ENCODE measurements around the gene GPATCH2L. TPM values are rescaled to one million over a fixed set of nuclear protein-coding genes. Genes with fewer than 3 reads are reported as not detected.
A peak's percentile ranks its signal among the peaks of the same experiment; 100 is the strongest.

Gene GPATCH2L
- 39.0 and 59.2 TPM in 2 replicates for total RNA-seq

DNA sequence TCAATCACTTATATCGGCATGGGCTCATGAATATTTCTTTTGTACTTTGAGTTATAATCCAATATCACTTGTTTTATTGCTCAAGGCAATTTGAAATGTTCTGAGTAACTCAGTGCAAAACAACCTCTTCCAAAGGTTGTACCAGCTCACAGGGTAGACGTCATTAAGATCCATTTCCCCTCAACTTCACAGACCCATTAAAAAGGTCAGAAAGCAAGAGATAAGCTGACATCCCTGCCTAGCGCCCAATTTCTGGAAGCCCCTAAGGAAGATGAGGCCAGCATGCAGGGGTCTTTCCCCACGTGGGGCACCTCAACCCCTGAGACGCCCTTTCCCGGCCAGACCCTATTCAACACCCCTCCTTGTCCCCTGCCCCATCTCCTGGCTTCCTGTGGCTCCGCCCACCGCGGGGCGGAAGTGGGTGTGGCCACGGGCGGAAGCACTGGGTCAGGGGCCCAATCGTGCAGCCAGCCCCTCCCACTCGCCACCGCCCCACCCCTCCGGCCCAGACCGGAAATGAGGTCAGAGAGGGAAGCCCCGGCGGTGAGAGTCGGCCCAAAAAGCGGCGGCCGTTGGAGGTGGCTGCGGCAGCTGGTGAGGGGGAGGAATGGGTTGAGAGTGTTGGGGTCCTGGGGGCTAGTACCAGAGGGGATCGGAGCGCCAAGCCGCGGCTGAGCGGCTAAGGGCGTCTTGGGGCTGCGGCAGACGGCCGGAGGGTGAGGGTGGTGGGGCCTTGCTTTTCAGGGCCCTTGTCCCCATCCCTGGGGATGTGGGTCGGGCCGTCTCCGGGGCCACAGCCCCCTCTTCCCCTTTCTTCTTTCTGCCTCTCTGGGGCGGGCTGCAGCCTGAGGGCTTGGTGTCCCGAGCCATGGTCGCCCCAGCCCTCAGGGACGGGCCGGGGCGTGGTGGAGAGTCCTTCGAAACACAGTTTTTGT is at the start of gene GPATCH2L:
Gene GPATCH2L, plus strand, starts transcription at position 525 of the 935 bp plus-strand sequence. CDS start 2,442 bp downstream, outside the sequence.
- H3K4me3 ChIP-seq (ENCODE audit: low read depth, low read length), result peak within 1 kb of the TSS; percentile 88
- TF ChIP-seq, protein P1, sequence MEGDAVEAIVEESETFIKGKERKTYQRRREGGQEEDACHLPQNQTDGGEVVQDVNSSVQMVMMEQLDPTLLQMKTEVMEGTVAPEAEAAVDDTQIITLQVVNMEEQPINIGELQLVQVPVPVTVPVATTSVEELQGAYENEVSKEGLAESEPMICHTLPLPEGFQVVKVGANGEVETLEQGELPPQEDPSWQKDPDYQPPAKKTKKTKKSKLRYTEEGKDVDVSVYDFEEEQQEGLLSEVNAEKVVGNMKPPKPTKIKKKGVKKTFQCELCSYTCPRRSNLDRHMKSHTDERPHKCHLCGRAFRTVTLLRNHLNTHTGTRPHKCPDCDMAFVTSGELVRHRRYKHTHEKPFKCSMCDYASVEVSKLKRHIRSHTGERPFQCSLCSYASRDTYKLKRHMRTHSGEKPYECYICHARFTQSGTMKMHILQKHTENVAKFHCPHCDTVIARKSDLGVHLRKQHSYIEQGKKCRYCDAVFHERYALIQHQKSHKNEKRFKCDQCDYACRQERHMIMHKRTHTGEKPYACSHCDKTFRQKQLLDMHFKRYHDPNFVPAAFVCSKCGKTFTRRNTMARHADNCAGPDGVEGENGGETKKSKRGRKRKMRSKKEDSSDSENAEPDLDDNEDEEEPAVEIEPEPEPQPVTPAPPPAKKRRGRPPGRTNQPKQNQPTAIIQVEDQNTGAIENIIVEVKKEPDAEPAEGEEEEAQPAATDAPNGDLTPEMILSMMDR (IDR thresholded peaks at IDR 0.05; ENCODE audit: insufficient read depth, low read depth, low read length), result no peak
- DNase-seq (ENCODE audit: low read depth), result peak; percentile 89

DNA sequence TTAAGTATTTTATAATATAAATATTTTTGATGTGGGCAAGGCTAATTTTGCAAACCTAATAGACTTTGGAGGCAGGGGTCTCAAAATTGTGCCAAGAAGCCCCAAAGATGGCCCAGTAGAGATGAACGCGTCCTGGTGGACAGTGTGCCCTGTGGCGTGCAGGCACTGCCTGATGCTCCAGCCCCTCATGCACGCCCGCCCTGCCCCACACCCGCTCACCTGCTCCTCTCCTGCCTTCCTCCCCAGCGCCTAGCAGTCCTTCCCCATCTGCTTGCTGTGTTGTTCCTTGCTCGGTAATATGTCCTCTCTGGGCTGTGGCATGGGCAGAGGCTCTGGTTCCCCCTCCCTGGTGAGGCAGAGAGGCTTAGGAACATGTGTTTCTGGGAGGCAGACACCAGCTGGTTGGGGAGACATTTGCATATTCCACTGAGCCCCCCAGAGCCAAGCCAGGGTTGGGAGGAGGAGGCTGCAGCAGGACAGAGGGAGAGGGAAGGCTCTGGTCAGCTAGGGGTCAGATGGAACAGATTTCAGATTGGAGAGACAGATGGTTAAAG is 46.8 kb upstream of the GPATCH2L start:
- H3K4me3 ChIP-seq (ENCODE audit: low read depth, low read length), result no peak overlapping the region
- DNase-seq (ENCODE audit: low read depth), result no peak
- TF ChIP-seq, protein P1 (IDR thresholded peaks at IDR 0.05; ENCODE audit: insufficient read depth, low read depth, low read length), result no peak

DNA sequence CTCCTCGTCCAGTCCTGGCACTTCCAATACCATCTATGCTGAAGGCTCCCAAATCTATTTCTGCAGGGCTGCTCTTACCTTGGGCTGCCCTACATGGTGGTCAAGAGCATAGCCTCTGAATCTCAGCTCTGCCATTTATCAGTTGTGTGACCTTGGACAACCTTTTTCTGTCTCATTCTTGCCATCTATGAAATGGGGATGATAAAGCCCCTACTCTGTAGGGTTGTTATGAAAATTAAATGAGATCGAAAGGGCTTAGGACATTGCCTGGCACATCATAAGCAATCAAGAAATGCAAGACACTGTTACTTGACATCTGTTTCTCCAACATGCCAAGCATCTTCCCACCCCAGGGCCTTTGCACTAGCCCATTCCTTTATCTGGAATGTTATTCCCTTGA is 45.5 kb upstream of the GPATCH2L start:
- TF ChIP-seq, protein P1 (IDR thresholded peaks at IDR 0.05; ENCODE audit: insufficient read depth, low read depth, low read length), result no peak
- H3K4me3 ChIP-seq (ENCODE audit: low read depth, low read length), result no peak overlapping the region
- DNase-seq (ENCODE audit: low read depth), result no peak

DNA sequence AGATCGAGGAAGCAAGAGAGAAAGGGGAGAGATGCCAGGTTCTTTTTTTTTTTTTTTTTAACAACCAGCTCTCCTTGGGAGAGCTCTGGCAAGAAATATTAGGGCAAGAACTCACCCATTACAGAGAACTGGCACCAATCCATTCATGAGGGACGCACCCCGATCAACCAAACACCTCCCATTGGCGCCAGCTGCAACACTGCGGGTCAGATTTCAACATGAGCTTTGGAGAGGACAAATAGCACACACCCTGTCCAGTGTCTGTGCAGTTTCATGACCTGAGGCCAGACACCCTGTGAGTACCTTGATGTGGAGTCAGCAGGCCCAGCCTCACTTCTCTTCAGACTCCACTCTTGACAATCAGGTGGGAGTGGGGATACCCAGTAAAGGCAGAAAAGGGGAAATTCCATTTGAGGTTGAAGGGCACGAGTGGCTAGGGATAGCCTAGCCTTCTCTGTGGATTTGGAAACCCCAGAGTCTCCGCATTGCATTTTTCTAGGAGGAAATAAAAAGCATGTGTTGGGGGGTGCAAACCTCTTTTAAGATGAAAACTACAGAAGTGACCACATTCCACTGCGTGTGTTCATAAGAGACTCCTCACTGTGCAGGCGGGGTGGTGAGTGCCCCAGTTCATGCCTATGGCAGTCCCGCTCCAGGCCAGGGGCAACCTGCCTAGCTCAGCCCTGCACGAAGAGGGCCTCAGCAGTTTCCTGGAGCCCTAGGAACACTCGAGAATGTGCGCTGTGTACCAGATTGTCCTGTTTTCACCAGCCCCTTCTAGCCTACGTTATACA is 42.4 kb upstream of the GPATCH2L start:
- no peak for DNase-seq (ENCODE audit: low read depth)
- H3K4me3 ChIP-seq (ENCODE audit: low read depth, low read length), result no peak overlapping the region
- TF ChIP-seq, protein P1 (IDR thresholded peaks at IDR 0.05; ENCODE audit: insufficient read depth, low read depth, low read length), result no peak

DNA sequence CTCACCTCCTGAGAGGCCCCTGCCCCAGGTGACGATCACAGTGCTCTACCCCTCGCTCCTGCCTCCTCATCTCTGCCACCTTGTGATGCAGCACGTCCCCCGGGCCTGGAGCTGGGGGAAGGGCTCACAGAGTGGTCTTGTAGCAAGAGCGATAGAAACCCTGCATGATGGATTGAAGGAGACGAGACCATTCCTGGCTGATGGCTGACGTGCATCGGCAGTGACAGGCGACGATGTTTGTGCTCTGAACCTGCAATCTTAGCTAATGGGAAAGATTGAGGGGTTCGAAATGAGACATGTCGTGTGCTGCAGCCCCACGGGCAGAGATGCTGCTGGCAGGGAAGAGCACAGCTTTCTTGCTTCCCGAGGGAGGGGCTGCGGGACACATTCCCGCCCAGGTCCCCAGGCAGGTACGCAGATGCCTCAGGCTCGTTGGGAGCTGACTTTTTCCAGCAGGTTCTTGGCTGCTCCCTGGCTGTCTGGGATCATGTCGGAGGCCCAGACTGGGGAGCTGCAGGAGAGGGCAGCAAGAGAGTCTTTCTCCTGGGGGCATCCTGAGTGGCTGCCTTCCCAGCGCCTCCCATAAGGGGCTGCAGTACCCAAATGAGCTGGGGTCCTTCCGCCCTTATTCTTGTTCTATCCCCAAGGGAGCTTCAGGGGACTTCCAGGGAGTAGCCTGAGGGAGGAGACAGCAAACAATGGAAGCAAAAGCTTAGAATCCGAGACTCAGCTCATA is 38.7 kb upstream of the GPATCH2L start:
- no peak overlapping the region for H3K4me3 ChIP-seq (ENCODE audit: low read depth, low read length)
- TF ChIP-seq, protein P1 (IDR thresholded peaks at IDR 0.05; ENCODE audit: insufficient read depth, low read depth, low read length), result no peak
- DNase-seq (ENCODE audit: low read depth), result no peak

DNA sequence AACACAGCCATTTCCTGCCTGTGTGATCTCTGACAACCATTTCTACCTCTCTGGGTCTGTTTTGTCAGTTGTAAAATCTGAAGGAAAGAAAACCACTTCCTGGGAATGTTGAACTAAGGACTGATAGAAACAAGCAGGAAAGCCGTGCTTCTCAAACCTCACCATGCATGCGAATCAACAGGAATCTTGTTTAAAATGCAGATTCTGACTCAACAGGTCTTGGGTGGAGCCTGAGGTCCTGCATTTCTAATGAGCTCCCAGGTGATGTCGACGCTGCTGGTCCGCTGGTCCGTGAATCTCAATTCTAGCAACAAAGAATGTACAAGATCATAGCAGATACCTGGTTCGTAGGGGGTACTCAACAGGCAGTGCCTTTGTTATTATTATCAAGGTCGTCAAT is 38.0 kb upstream of the GPATCH2L start:
- no peak overlapping the region for H3K4me3 ChIP-seq (ENCODE audit: low read depth, low read length)
- TF ChIP-seq, protein P1 (IDR thresholded peaks at IDR 0.05; ENCODE audit: insufficient read depth, low read depth, low read length), result no peak
- no peak for DNase-seq (ENCODE audit: low read depth)
